CD4-positive, alpha-beta T cell (primary cell): Measurements from ENCODE around the gene PRPS2. TPM values are rescaled to one million over a fixed set of nuclear protein-coding genes. Genes with fewer than 3 reads are reported as not detected.

Experiments
- ATAC-seq: fragments of 200-7000 bp; cut with Tn5 transposase; one replicate; pipeline ENCODE4 v1.10.0; 2022; ENCODE audit warnings: mild to moderate bottlenecking; ENCODE audit not compliant: poor library complexity
- CTCF ChIA-PET: fragments of 350-600 bp; sonication (Branson Sonifier 250); formaldehyde crosslinking; loops from one replicate; lab custom pipeline; 2021; ENCODE audit warnings: antibody characterized with exemption, inconsistent platforms; lab: Charles Lee
- POLR2A ChIA-PET: fragments of 350-600 bp; sonication (Branson Sonifier 250); formaldehyde crosslinking; loops from one replicate; lab custom pipeline; 2021; ENCODE audit warnings: antibody characterized with exemption, inconsistent platforms; lab: Charles Lee
- DNase-seq, 14 experiments: peaks; one replicate each; pipeline ENCODE4 v3.0.0-alpha.2; 2013 to 2020; ENCODE audit warnings: mixed read lengths in 2 of 14
- H3K27ac ChIP-seq, 2 donors: one replicate each; pipeline versions ENCODE4 v1.5.1 to v1.7.0; 2013; ENCODE audit warnings: low read length in 2 of 2, low read depth in 1 of 2, mild to moderate bottlenecking in 1 of 2
- H3K27me3 ChIP-seq, 2 experiments: 1 replicate in 1 of 2; 2 replicates in 1 of 2; pipeline versions ENCODE4 v1.6.1 to v1.7.0; 2013; ENCODE audit warnings: low read length in 2 of 2, control low read depth in 1 of 2, mild to moderate bottlenecking in 1 of 2, moderate library complexity in 1 of 2; ENCODE audit not compliant: insufficient read depth in 2 of 2, control insufficient read depth in 1 of 2
- H3K36me3 ChIP-seq: one replicate; pipeline ENCODE4 v1.6.1; 2013; ENCODE audit warnings: low read length, control low read depth; ENCODE audit not compliant: insufficient read depth
- H3K4me1 ChIP-seq: one replicate; pipeline ENCODE4 v1.6.1; 2013; ENCODE audit warnings: low read length, control low read depth; ENCODE audit not compliant: insufficient read depth
- H3K4me3 ChIP-seq: one replicate; pipeline ENCODE4 v1.5.1; 2013; ENCODE audit warnings: mild to moderate bottlenecking, low read length, moderate library complexity
- H3K9me3 ChIP-seq, 2 experiments: 1 replicate in 1 of 2; 2 replicates in 1 of 2; pipeline versions ENCODE4 v1.6.1 to v1.7.0; 2013; ENCODE audit warnings: low read length in 2 of 2, mild to moderate bottlenecking in 2 of 2, control low read depth in 1 of 2, moderate library complexity in 1 of 2; ENCODE audit not compliant: control insufficient read depth in 1 of 2, insufficient read depth in 1 of 2
- H3K27ac Mint-ChIP-seq: one replicate; pipeline ENCODE4 v1.8.0; 2020; ENCODE audit warnings: mixed read lengths
- H3K27me3 Mint-ChIP-seq: one replicate; pipeline ENCODE4 v1.8.0; 2021; ENCODE audit warnings: mixed read lengths
- H3K36me3 Mint-ChIP-seq: one replicate; pipeline ENCODE4 v1.8.0; 2021; ENCODE audit warnings: low read depth, mixed read lengths
- H3K4me1 Mint-ChIP-seq: one replicate; pipeline ENCODE4 v1.8.0; 2021; ENCODE audit warnings: low read depth, mixed read lengths
- H3K4me3 Mint-ChIP-seq: one replicate; pipeline ENCODE4 v1.8.0; 2020; ENCODE audit warnings: mild to moderate bottlenecking, mixed read lengths
- H3K9me3 Mint-ChIP-seq: one replicate; pipeline ENCODE4 v1.8.0; 2020; ENCODE audit warnings: mixed read lengths
- CTCF ChIP-seq: fragments of 200-600 bp; IDR thresholded peaks from one replicate; pipeline ENCODE4 v1.8.0; 2022; ENCODE audit warnings: antibody characterized with exemption, mild to moderate bottlenecking
- intact Hi-C, 2 experiments: fragments of 100-400 bp; cut with DNase I in 1 of 2; cut with micrococcal nuclease in 1 of 2; formaldehyde crosslinking; loops; one replicate each; pipeline versions ENCODE4 v1.15.1 to v1.9.0; 2023 to 2025; cut with DNase I, micrococcal nuclease
- polyA plus RNA-seq, 2 donors: library from polyadenylated mRNA; unstranded; fragments of 120-200 nt; gene quantifications; one replicate each; pipeline ENCODE4 v1.2.1, GENCODE V29; 2013
- total RNA-seq, 174 experiments: library from RNA in 2 of 174; stranded (reverse) in 2 of 174; gene quantifications; one replicate each; pipeline ENCODE4 v1.2.3 and lab custom pipeline; 2021 to 2026

Gene PRPS2
- total RNA-seq = 10 to 100 TPM; 13.2 to 17.7 TPM
- 27.8 TPM for polyA plus RNA-seq (2013, experiment 1 of 2)
- polyA plus RNA-seq (2013, experiment 2 of 2) = 26.0 TPM
- 20.1 to 167 (median 43.0) reads per million in 172 experiments for total RNA-seq (lab: John Stamatoyannopoulos, UW)

GRCh38 chrX:12791257-12792228, at the start of gene PRPS2:
TSS of gene PRPS2 (plus strand) at chrX:12791412. CDS start at chrX:12791498, 86 bp downstream.
- DNase-seq = peak; percentile 46 to 84 (median 68)

GRCh38 chrX:12741416-12741815, 49.8 kb upstream of the PRPS2 start:
- Mint-ChIP-seq H3K36me3 (no peaks in the 10 kb centered on the region), H3K4me1 (no peaks in the 10 kb centered on the region), H3K27ac (no peak overlapping the region), H3K9me3 (no peaks in the 10 kb centered on the region), H3K4me3 (no peak overlapping the region), H3K27me3 (no peaks in the 10 kb centered on the region)
- Histone ChIP-seq H3K4me3 (no peak overlapping the region), H3K4me1 (no peaks in the 10 kb centered on the region), H3K27ac (no peak overlapping the region), H3K36me3 (no peaks in the 10 kb centered on the region), H3K27me3 (no peaks in the 10 kb centered on the region), H3K9me3 (no peaks in the 10 kb centered on the region)
- DNase-seq (no peak), ATAC-seq (no peak)
- intact Hi-C loops = no loop called here
- TF ChIP-seq CTCF = no peak
- ChIA-PET CTCF (no interaction called here), POLR2A (no interaction called here)

More at GRCh38 chrX:12791257-12792228, at the start of gene PRPS2:
- ATAC-seq = peak; percentile 95
- Mint-ChIP-seq H3K36me3 (peaks cover 7% of the 10 kb centered on the region), H3K4me3 (peak within 1 kb of the TSS; percentile 89), H3K4me1 (peaks cover 36% of the 10 kb centered on the region), H3K9me3 (no peaks in the 10 kb centered on the region), H3K27ac (peak within 1 kb of the TSS; percentile 78), H3K27me3 (no peaks in the 10 kb centered on the region)
- Histone ChIP-seq H3K27me3 (no peaks in the 10 kb centered on the region), H3K36me3 (no peaks in the 10 kb centered on the region), H3K4me3 (peak within 1 kb of the TSS; percentile 77), H3K27ac (no peak within 1 kb of the TSS), H3K9me3 (no peaks in the 10 kb centered on the region), H3K4me1 (peaks cover 12% of the 10 kb centered on the region)
- CTCF ChIA-PET = interaction anchor here (1.4 to 1.9 kb wide), 2 partner anchors 20 kb away, joined by 6 to 9 read pairs; no protein-coding TSS in a partner anchor
- intact Hi-C loops = loop anchor here in 1 of 2 experiments (5.0 kb wide), 2 partner anchors 861 to 901 kb away; partner anchors contain the start of gene TCEANC
- no peak for TF ChIP-seq CTCF
- POLR2A ChIA-PET = interaction anchor here (0.7 to 2.4 kb wide), 6 partner anchors 10 to 1034 kb away, joined by 3 to 16 read pairs (median 3); no protein-coding TSS in a partner anchor

- Histone ChIP-seq H3K4me3 (no peak overlapping the region), H3K36me3 (no peaks in the 10 kb centered on the region), H3K9me3 (no peaks in the 10 kb centered on the region), H3K27ac (no peak overlapping the region), H3K4me1 (no peaks in the 10 kb centered on the region), H3K27me3 (no peaks in the 10 kb centered on the region)
- ChIA-PET POLR2A (no interaction called here), CTCF (no interaction called here)
- no peak overlapping the region for H3K27ac Mint-ChIP-seq
- ATAC-seq (no peak), DNase-seq (no peak)
- no peaks in the 10 kb centered on the region for H3K4me1 Mint-ChIP-seq
- no peaks in the 10 kb centered on the region for H3K27me3 Mint-ChIP-seq
- intact Hi-C loops = no loop called here
- no peak overlapping the region for H3K4me3 Mint-ChIP-seq
- no peak for TF ChIP-seq CTCF
- no peaks in the 10 kb centered on the region for H3K36me3 Mint-ChIP-seq
- no peaks in the 10 kb centered on the region for H3K9me3 Mint-ChIP-seq
Observed at GRCh38 chrX:12747433-12747832, 43.8 kb upstream of the PRPS2 start.
